ENCODE results near the gene CTXN2.

Gene CTXN2

DNA sequence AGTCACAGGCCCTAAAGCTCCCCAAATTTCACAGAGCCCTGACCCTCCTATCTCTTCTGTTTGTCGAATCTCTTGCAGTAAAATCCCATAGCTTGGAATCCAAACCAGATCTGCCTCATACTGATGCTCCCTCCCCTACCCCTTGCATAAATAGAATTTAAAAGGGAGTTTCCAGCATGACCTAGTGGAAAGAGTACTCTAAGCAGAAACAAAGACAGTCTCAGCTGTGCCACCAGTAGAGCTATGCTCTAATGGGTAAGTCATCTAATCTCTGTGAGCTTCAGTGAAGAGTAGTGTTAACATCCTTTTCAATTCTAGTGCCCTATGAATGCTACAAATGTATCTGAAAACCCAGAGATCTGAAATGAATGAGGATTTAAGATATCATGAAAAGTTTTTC is 10.6 kb downstream of the CTXN2 start:
- Histone ChIP-seq H3K36me3 (no peaks in the 10 kb centered on the region), H3K4me1 (no peaks in the 10 kb centered on the region), H3K4me2 (no peak overlapping the region), H3K9ac (no peak overlapping the region), H3K4me3 (no peak overlapping the region), H3K27me3 (no peaks in the 10 kb centered on the region), H4K20me1 (no peaks in the 10 kb centered on the region), H3K9me3 (replicated peaks in 1 of 11) (no peaks in the 10 kb centered on the region), H3K27ac (no peak overlapping the region)
- no peak for TF ChIP-seq Cebpa-rat (IDR thresholded peaks at IDR 0.05)

- TF ChIP-seq Cebpa-rat (IDR thresholded peaks at IDR 0.05), result no peak
- Histone ChIP-seq H4K20me1 (no peaks in the 10 kb centered on the region), H3K27me3 (no peaks in the 10 kb centered on the region), H3K4me2 (no peak within 1 kb of the TSS), H3K27ac (no peak within 1 kb of the TSS), H3K4me1 (no peaks in the 10 kb centered on the region), H3K9me3 (replicated peaks in 1 of 11) (no peaks in the 10 kb centered on the region), H3K36me3 (no peaks in the 10 kb centered on the region), H3K9ac (no peak within 1 kb of the TSS), H3K4me3 (no peak within 1 kb of the TSS)
These were observed 14.5 kb downstream of the CTXN2 start, which contains the start of gene SLC12A1 for GRCh38 chr15:48205981-48206380. SLC12A1 (plus strand) TSS chr15:48206302; CDS start chr15:48207720, 1,418 bp downstream.

DNA sequence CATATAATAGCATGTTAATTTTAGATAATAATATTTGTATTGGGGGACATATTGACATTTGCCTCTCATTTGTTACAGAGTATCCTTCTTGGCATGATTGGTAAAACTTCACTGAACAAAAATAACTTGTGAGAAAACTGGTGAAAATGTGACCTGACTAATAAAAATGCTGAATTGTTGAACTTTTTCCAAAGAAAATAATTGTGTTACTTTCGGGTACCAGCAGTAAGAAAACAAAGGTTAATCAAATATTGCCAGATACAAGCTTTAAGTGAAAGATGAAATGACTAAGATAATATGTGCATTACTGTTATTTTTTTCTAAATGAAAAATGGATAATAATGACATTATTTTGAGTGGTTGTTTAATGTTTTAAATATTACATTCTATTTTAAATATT is 29.8 kb downstream of the CTXN2 start:
- Histone ChIP-seq H3K27me3 (no peaks in the 10 kb centered on the region), H3K36me3 (no peaks in the 10 kb centered on the region), H3K4me3 (no peak overlapping the region), H3K9me3 (replicated peaks in 1 of 11) (no peaks in the 10 kb centered on the region), H4K20me1 (no peaks in the 10 kb centered on the region), H3K9ac (no peak overlapping the region), H3K4me1 (no peaks in the 10 kb centered on the region), H3K27ac (no peak overlapping the region), H3K4me2 (no peak overlapping the region)
- TF ChIP-seq Cebpa-rat (IDR thresholded peaks at IDR 0.05), result no peak

- Histone ChIP-seq H3K27me3 (no peaks in the 10 kb centered on the region), H3K36me3 (no peaks in the 10 kb centered on the region), H3K9ac (no peak overlapping the region), H4K20me1 (no peaks in the 10 kb centered on the region), H3K27ac (no peak overlapping the region), H3K9me3 (replicated peaks in 1 of 11) (no peaks in the 10 kb centered on the region), H3K4me3 (no peak overlapping the region), H3K4me1 (no peaks in the 10 kb centered on the region), H3K4me2 (no peak overlapping the region)
- TF ChIP-seq Cebpa-rat (IDR thresholded peaks at IDR 0.05), result no peak
These were observed 30.4 kb downstream of the CTXN2 start for GRCh38 chr15:48221885-48222284.

DNA sequence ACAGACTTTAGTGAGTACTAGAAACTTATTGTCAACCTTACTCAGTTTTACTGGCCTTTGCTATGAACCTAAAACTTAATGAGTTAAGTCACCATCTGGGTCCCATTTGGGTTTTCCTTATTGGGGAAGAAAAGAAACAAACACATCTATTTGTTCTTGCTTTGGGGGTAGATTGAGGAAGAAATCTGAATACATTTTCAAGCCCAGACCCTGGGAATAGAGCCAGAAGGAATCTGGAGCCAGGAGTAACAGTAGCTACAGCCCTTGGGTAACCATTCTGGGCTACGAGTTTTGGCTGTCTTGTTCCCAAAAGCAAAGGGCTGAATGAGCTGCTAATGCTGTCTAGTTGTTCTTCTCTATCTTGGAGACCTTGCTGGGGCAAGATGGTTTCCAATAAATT is 31.2 kb downstream of the CTXN2 start:
- Histone ChIP-seq H3K4me2 (no peak overlapping the region), H3K36me3 (no peaks in the 10 kb centered on the region), H3K27me3 (no peaks in the 10 kb centered on the region), H3K4me3 (no peak overlapping the region), H3K9me3 (replicated peaks in 1 of 11) (no peaks in the 10 kb centered on the region), H3K9ac (no peak overlapping the region), H3K27ac (no peak overlapping the region), H4K20me1 (no peaks in the 10 kb centered on the region), H3K4me1 (no peaks in the 10 kb centered on the region)
- no peak for TF ChIP-seq Cebpa-rat (IDR thresholded peaks at IDR 0.05)

DNA sequence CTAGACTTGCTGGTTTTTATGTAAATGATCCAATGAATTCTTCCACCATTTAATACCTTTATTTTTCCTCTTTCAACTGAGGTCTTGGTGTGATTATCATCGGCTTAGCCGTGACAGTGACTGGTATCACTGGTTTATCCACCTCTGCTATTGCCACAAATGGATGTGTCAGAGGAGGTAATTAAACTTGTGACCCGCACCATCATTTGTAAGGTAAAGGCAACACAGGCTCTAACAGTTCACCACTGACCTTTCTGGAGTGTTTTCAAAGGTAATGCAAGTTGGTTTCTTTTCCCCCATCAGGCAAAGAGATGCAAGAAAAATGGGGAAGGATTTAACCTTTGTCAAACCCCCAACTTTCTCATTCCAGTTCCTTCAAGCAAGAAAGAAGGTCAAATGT is 34.3 kb downstream of the CTXN2 start:
- H3K36me3 ChIP-seq, result no peaks in the 10 kb centered on the region

GRCh38 chr15:48230498-48230897 is 39.0 kb downstream of the CTXN2 start:
- Histone ChIP-seq H3K4me3 (no peak overlapping the region), H3K4me2 (no peak overlapping the region), H3K36me3 (no peaks in the 10 kb centered on the region), H3K9me3 (replicated peaks in 1 of 11) (no peaks in the 10 kb centered on the region), H3K9ac (no peak overlapping the region), H3K4me1 (no peaks in the 10 kb centered on the region), H3K27me3 (no peaks in the 10 kb centered on the region), H3K27ac (no peak overlapping the region), H4K20me1 (no peaks in the 10 kb centered on the region)
- no peak for TF ChIP-seq Cebpa-rat (IDR thresholded peaks at IDR 0.05)

More for the DNA sequence above, 34.3 kb downstream of the CTXN2 start:
- no peak for TF ChIP-seq Cebpa-rat (IDR thresholded peaks at IDR 0.05)
- no peak overlapping the region for H3K27ac ChIP-seq
- H3K4me1 ChIP-seq, result no peaks in the 10 kb centered on the region
- H3K9me3 ChIP-seq (replicated peaks in 1 of 11), result no peaks in the 10 kb centered on the region
- H3K4me2 ChIP-seq, result no peak overlapping the region
- H3K9ac ChIP-seq, result no peak overlapping the region
- no peaks in the 10 kb centered on the region for H3K27me3 ChIP-seq
- H3K4me3 ChIP-seq, result no peak overlapping the region
- no peaks in the 10 kb centered on the region for H4K20me1 ChIP-seq

DNA sequence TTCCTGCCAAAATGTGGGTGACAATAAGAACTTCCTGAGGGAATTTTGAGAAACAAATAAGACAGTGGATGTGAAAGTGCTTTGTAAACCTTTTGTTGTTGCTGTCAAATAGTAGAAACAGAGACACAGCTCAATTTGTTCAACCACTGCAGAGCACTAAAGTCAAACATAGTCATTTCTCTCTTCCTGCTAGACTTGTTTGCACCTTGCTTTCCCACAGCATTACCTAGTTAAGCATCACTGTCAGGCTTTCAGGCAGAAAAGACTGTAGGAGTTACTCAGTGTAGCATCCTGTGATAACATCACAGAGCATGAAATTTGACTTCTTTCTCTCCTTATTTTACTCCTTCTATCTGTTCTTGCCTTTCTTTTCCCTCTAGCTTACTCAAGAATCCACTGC is 41.8 kb downstream of the CTXN2 start:
- no peaks in the 10 kb centered on the region for H3K4me1 ChIP-seq
- no peaks in the 10 kb centered on the region for H4K20me1 ChIP-seq
- no peak for TF ChIP-seq Cebpa-rat (IDR thresholded peaks at IDR 0.05)
- H3K4me2 ChIP-seq, result no peak overlapping the region
- no peak overlapping the region for H3K4me3 ChIP-seq
- H3K9me3 ChIP-seq (replicated peaks in 1 of 11), result no peaks in the 10 kb centered on the region
- H3K27ac ChIP-seq, result no peak overlapping the region
- no peaks in the 10 kb centered on the region for H3K36me3 ChIP-seq
- H3K9ac ChIP-seq, result no peak overlapping the region
- no peaks in the 10 kb centered on the region for H3K27me3 ChIP-seq

DNA sequence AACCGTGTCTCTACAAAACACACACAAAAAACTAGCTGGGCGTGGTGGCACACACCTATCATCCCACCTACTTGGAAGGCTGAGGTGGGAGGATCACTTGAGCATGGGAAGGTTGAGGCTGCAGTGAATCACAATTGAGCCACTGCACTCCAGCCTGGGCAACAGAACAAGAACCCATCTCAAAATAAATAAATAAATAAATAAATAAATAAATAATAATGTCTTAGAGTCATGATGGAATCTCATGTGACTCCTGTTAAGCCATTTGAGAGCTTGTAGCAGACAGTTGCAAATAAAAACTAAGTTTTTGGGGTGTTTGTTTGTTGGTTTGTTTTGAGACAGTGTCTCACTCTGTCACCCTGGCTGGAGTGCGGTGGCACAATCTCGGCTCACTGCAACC is 47.9 kb downstream of the CTXN2 start:
- no peak for TF ChIP-seq Cebpa-rat (IDR thresholded peaks at IDR 0.05)
- Histone ChIP-seq H3K9me3 (replicated peaks in 1 of 11) (no peaks in the 10 kb centered on the region), H3K9ac (no peak overlapping the region), H3K27ac (no peak overlapping the region), H3K27me3 (no peaks in the 10 kb centered on the region), H3K4me2 (no peak overlapping the region), H3K4me1 (no peaks in the 10 kb centered on the region), H3K36me3 (no peaks in the 10 kb centered on the region), H4K20me1 (no peaks in the 10 kb centered on the region), H3K4me3 (no peak overlapping the region)

DNA sequence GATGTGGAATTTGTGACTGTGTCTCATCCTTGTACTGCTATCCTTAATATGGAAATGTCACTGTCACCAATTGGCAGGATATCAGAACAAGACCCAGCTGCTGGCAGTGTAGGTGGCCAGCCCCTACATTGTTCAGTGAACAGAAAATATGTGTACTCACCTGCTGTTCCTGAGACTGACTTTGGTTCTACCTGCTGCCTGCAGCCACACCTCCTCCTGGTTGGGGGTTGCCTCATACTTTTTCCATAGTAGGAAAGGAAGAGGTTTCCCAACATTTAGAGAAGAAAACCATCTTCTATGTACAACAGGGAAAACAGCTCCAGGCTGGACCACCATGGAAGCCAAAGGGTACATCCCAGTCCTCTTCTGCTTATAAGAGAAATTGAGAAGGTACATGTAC is 50.5 kb downstream of the CTXN2 start:
- Histone ChIP-seq H3K4me3 (no peak overlapping the region), H4K20me1 (no peaks in the 10 kb centered on the region), H3K9me3 (replicated peaks in 1 of 11) (no peaks in the 10 kb centered on the region), H3K4me2 (no peak overlapping the region), H3K9ac (no peak overlapping the region), H3K27ac (no peak overlapping the region), H3K27me3 (no peaks in the 10 kb centered on the region), H3K4me1 (no peaks in the 10 kb centered on the region), H3K36me3 (no peaks in the 10 kb centered on the region)
- TF ChIP-seq Cebpa-rat (IDR thresholded peaks at IDR 0.05), result no peak

DNA sequence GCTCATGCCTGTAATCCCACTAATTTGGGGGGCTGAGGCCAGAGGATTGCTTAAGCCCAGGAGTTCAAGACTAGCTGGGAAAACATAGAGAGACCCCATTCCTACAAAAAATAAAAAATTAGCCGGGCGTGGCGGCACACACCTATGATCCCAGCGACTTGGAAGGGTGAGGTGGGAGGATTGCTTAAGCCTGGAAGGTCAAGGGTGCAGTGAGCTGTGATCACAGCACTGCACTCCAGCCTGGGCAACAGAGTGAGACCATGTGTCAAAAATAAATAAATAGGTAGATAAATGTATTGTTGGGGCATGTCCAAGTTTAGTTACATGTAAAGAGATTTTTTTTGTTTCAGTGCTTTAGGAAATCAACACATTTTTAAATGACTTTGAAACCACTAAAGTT is 51.1 kb downstream of the CTXN2 start:
- no peaks in the 10 kb centered on the region for H3K36me3 ChIP-seq
- no peak overlapping the region for H3K27ac ChIP-seq
- no peak overlapping the region for H3K4me3 ChIP-seq
- no peaks in the 10 kb centered on the region for H3K9me3 ChIP-seq (replicated peaks in 1 of 11)
- no peaks in the 10 kb centered on the region for H3K27me3 ChIP-seq
- H3K4me1 ChIP-seq, result no peaks in the 10 kb centered on the region
- no peaks in the 10 kb centered on the region for H4K20me1 ChIP-seq
- TF ChIP-seq Cebpa-rat (IDR thresholded peaks at IDR 0.05), result no peak
- no peak overlapping the region for H3K9ac ChIP-seq
- H3K4me2 ChIP-seq, result no peak overlapping the region
